GM12878 (cell line): Measurements from ENCODE around the gene AMH. TPM values are rescaled to one million over a fixed set of nuclear protein-coding genes. Genes with fewer than 3 reads are reported as not detected.

Experiments used
- ASH2L ChIP-seq: fragments of 300-600, 200-600 bp; sonication (generic); IDR thresholded peaks from 2 replicates; pipeline ENCODE4 v1.6.1; 2017; ENCODE audit warnings: low read depth, mild to moderate bottlenecking, borderline replicate concordance
- ATF7 ChIP-seq: fragments of 450-650 bp; IDR thresholded peaks from 2 replicates; pipeline ENCODE4 v1.6.1; 2016; ENCODE audit warnings: low read depth, mild to moderate bottlenecking
- BRCA1 ChIP-seq: IDR thresholded peaks from 2 replicates; pipeline ENCODE4 v1.6.1; 2011; ENCODE audit warnings: low read depth, low read length, improper control_type of control experiment
- CREB1 ChIP-seq: IDR thresholded peaks from 2 replicates; pipeline ENCODE4 v1.6.1; 2012; ENCODE audit warnings: low read depth, mild to moderate bottlenecking, inconsistent platforms
- CREM ChIP-seq: IDR thresholded peaks from 2 replicates; pipeline ENCODE4 v1.6.1; 2014; ENCODE audit warnings: antibody characterized with exemption, low read depth
- E4F1 ChIP-seq: fragments of 450-650 bp; IDR thresholded peaks from 2 replicates; pipeline ENCODE4 v1.6.1; 2018; ENCODE audit warnings: borderline replicate concordance, mild to moderate bottlenecking; ENCODE audit not compliant: partially characterized antibody
- EGR1 ChIP-seq, 2 experiments: IDR thresholded peaks; 1 replicate in 1 of 2; 2 replicates in 1 of 2; pipeline ENCODE4 v1.6.1; 2011 to 2012; ENCODE audit warnings: low read depth in 2 of 2, low read length in 2 of 2, borderline replicate concordance in 1 of 2, mild to moderate bottlenecking in 1 of 2, moderate library complexity in 1 of 2
- FOS ChIP-seq: IDR thresholded peaks from 3 replicates; pipeline ENCODE4 v1.6.1; 2011; ENCODE audit warnings: borderline replicate concordance; ENCODE audit not compliant: insufficient read length; ENCODE audit errors: extremely low read depth
- GATAD2B ChIP-seq: fragments of 450-650 bp; conservative IDR thresholded peaks from 2 replicates; pipeline ENCODE4 v1.6.1; 2017; ENCODE audit warnings: low read depth, mild to moderate bottlenecking, moderate library complexity
- HCFC1 ChIP-seq: fragments of 150-350 bp; IDR thresholded peaks from 2 replicates; pipeline ENCODE4 v1.6.1; 2014; ENCODE audit warnings: low read length
- HDAC2 ChIP-seq: fragments of 200-600 bp; sonication (generic); IDR thresholded peaks from 2 replicates; pipeline ENCODE4 v1.6.1; 2017
- HDAC6 ChIP-seq: fragments of 200-600 bp; sonication (generic); IDR thresholded peaks from one replicate; pipeline ENCODE4 v1.8.0; 2017; ENCODE audit warnings: antibody characterized with exemption; ENCODE audit not compliant: unreplicated experiment
- PAX5 ChIP-seq: IDR thresholded peaks from 2 replicates; pipeline ENCODE4 v1.6.1; 2011; ENCODE audit warnings: low read depth, low read length, borderline replicate concordance
- POLR2A ChIP-seq: IDR thresholded peaks from 2 replicates; pipeline ENCODE4 v1.6.1; 2011; ENCODE audit warnings: low read depth, mild to moderate bottlenecking, low read length
- POLR2AphosphoS5 ChIP-seq: IDR thresholded peaks from 2 replicates; pipeline ENCODE4 v1.6.1; 2011; ENCODE audit warnings: mild to moderate bottlenecking, low read length, inconsistent platforms
- POU2F2 ChIP-seq: IDR thresholded peaks from 3 replicates; pipeline ENCODE4 v1.6.1; 2011; ENCODE audit warnings: low read depth, mild to moderate bottlenecking, low read length, borderline replicate concordance
- SKIL ChIP-seq: fragments of 450-650 bp; IDR thresholded peaks from 2 replicates; pipeline ENCODE4 v1.6.1; 2017; ENCODE audit warnings: mild to moderate bottlenecking, low read depth, inconsistent platforms; ENCODE audit not compliant: poor library complexity, severe bottlenecking
- SMARCA5 ChIP-seq: fragments of 450-650 bp; IDR thresholded peaks from 2 replicates; pipeline ENCODE4 v1.6.1; 2017; ENCODE audit warnings: mild to moderate bottlenecking
- TARDBP ChIP-seq: IDR thresholded peaks from 2 replicates; pipeline ENCODE4 v1.6.1; 2016; ENCODE audit warnings: borderline replicate concordance
- TBL1XR1 ChIP-seq: IDR thresholded peaks from 2 replicates; pipeline ENCODE4 v1.6.1; 2012; ENCODE audit warnings: low read depth, low read length, improper control_type of control experiment
- TCF7 ChIP-seq: IDR thresholded peaks from 2 replicates; pipeline ENCODE4 v1.6.1; 2014; ENCODE audit warnings: antibody characterized with exemption, borderline replicate concordance
- YBX1 ChIP-seq: fragments of 450-650 bp; IDR thresholded peaks from 2 replicates; pipeline ENCODE4 v1.6.1; 2016; ENCODE audit warnings: antibody characterized with exemption
- YY1 ChIP-seq: IDR thresholded peaks from 2 replicates; pipeline ENCODE4 v1.6.1; 2011; ENCODE audit warnings: low read depth, mild to moderate bottlenecking, low read length
- ZBED1 ChIP-seq: IDR thresholded peaks from 2 replicates; pipeline ENCODE4 v1.6.1; 2016; ENCODE audit warnings: borderline replicate concordance
- ZNF217 ChIP-seq: fragments of 450-650 bp; IDR thresholded peaks from 2 replicates; pipeline ENCODE4 v1.6.1; 2017; ENCODE audit warnings: antibody characterized with exemption, mild to moderate bottlenecking
- ZNF274 ChIP-seq: IDR thresholded peaks from one replicate; pipeline ENCODE4 v1.8.0; 2011; ENCODE audit not compliant: insufficient read length, insufficient read depth
- ZNF622 ChIP-seq: fragments of 450-650 bp; IDR thresholded peaks from 2 replicates; pipeline ENCODE4 v1.6.1; 2017; ENCODE audit warnings: mild to moderate bottlenecking, inconsistent platforms
- polyA plus RNA-seq, 11 experiments: library from polyadenylated mRNA; depleted of rRNA in 4 of 11; unstranded in 6 of 11; stranded (reverse) in 5 of 11; fragments of >200 nt; fragmentation: Nextera tagmentation in 4 of 11; fragmentation: Illumina TruSeq in 1 of 11; extraction: Ambion mirVana in 4 of 11; extraction: Trizol in 1 of 11; gene quantifications; 1 replicate in 1 of 11; 2 replicates in 10 of 11; pipeline versions ENCODE4 v1.2.1 to v1.2.3, GENCODE V29; 2011 to 2016; ENCODE audit warnings: inconsistent platforms in 2 of 11, missing spikeins in 2 of 11, low read depth in 1 of 11
- total RNA-seq, 4 experiments: library from RNA; depleted of rRNA in 3 of 4; stranded (reverse); fragments of >200 nt in 3 of 4; fragmentation: Illumina TruSeq in 1 of 4; extraction: Trizol in 1 of 4; gene quantifications; 2 replicates each; pipeline versions ENCODE4 v1.2.1 to v1.2.3, GENCODE V29; 2013 to 2021
- TF ChIP-seq, protein P1 (sequence below): IDR thresholded peaks from 2 replicates; pipeline ENCODE4 v1.6.1; 2011; ENCODE audit warnings: mild to moderate bottlenecking, low read depth, low read length, moderate library complexity; ENCODE audit not compliant: insufficient replicate concordance

Gene AMH
- total and polyA plus RNA-seq, 10 of the 15 experiments (the other 5 are each of a cell fraction or from before 2014, with no cell fraction given) = 0.17 to 3.5 (median 0.81) TPM; not detected in 4

- TF ChIP-seq, protein P1, sequence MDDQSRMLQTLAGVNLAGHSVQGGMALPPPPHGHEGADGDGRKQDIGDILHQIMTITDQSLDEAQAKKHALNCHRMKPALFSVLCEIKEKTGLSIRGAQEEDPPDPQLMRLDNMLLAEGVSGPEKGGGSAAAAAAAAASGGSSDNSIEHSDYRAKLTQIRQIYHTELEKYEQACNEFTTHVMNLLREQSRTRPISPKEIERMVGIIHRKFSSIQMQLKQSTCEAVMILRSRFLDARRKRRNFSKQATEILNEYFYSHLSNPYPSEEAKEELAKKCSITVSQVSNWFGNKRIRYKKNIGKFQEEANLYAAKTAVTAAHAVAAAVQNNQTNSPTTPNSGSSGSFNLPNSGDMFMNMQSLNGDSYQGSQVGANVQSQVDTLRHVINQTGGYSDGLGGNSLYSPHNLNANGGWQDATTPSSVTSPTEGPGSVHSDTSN = peak; percentile 35
- TF ChIP-seq ZNF217 = no peak
- TF ChIP-seq E4F1 = no peak
- peak; percentile 65 for TF ChIP-seq POLR2A
- no peak for TF ChIP-seq SKIL
- TF ChIP-seq GATAD2B = peak; percentile 87
- TF ChIP-seq HDAC6 = no peak
- TF ChIP-seq ATF7 = 0 out of 2 replicates have a peak, but pooled peaks have one; percentile 14
- TF ChIP-seq ZNF622 = no peak
- peak; percentile 85 for TF ChIP-seq YY1
- no peak for TF ChIP-seq SMARCA5
- no peak for TF ChIP-seq FOS
- peak; percentile 76; the same call in 1 of the 2 replicates for TF ChIP-seq PAX5
- no peak for TF ChIP-seq HDAC2
- TF ChIP-seq CREB1 = no peak
- no peak for TF ChIP-seq YBX1
- TF ChIP-seq ASH2L = no peak
- no peak for TF ChIP-seq ZBED1
- no peak for TF ChIP-seq TCF7
- TF ChIP-seq HCFC1 = no peak
- no peak for TF ChIP-seq TBL1XR1
- peak; percentile 47; the same call in 1 of the 2 replicates for TF ChIP-seq POLR2AphosphoS5
- no peak for TF ChIP-seq POU2F2
- no peak for TF ChIP-seq BRCA1
- no peak for TF ChIP-seq CREM
- no peak for TF ChIP-seq TARDBP
- no peak for TF ChIP-seq ZNF274
- TF ChIP-seq EGR1 (IDR thresholded peaks at IDR 0.05; ENCODE audit: borderline replicate concordance in 1 of 2, low read depth in 2 of 2, low read length in 2 of 2) = peak in 1 of 2 experiments; percentile 81; a peak in 2 of 3 replicates
Measured at GRCh38 chr19:2266183-2266993, 17.3 kb downstream of the AMH start (continued).
